Smooth muscle cell (in vitro differentiated cells): ENCODE data around the gene RBFOX1. TPM values are rescaled to one million over a fixed set of nuclear protein-coding genes. Genes with fewer than 3 reads are reported as not detected.

Experiments
- DNase-seq: peaks from one replicate; lab custom pipeline; 2025; ENCODE audit not compliant: unreplicated experiment; lab: John Stamatoyannopoulos, UW
- H2AFZ ChIP-seq: fragments of 200-600 bp; sonication (generic); 2 replicates; pipeline ENCODE4 v1.6.0; 2016; ENCODE audit warnings: antibody characterized with exemption, low read depth, mild to moderate bottlenecking
- H3F3A ChIP-seq: fragments of 200-600 bp; sonication (generic); 2 replicates; pipeline ENCODE4 v1.6.0; 2017; ENCODE audit warnings: antibody characterized with exemption, low read depth
- H3K27ac ChIP-seq: fragments of 200-600 bp; sonication (generic); 2 replicates; pipeline ENCODE4 v1.5.1; 2016; ENCODE audit warnings: low read depth, mild to moderate bottlenecking
- H3K27me3 ChIP-seq: fragments of 200-600 bp; sonication (generic); 2 replicates; pipeline ENCODE4 v1.6.1; 2016; ENCODE audit warnings: low read depth, mild to moderate bottlenecking
- H3K36me3 ChIP-seq: fragments of 200-600 bp; sonication (generic); 2 replicates; pipeline ENCODE4 v1.5.1; 2016; ENCODE audit warnings: low read depth
- H3K4me1 ChIP-seq: fragments of 200-600 bp; sonication (generic); 2 replicates; pipeline ENCODE4 v1.5.1; 2016; ENCODE audit warnings: low read depth
- H3K4me2 ChIP-seq: fragments of 200-600 bp; sonication (generic); 2 replicates; pipeline ENCODE4 v1.6.0; 2016; ENCODE audit warnings: mild to moderate bottlenecking
- H3K4me3 ChIP-seq: fragments of 200-600 bp; sonication (generic); 2 replicates; pipeline ENCODE4 v1.5.1; 2016; ENCODE audit warnings: mild to moderate bottlenecking
- H3K79me2 ChIP-seq: fragments of 200-600 bp; sonication (generic); 2 replicates; pipeline ENCODE4 v1.6.0; 2016; ENCODE audit warnings: low read depth, mild to moderate bottlenecking
- H3K9ac ChIP-seq: fragments of 200-600 bp; sonication (generic); 2 replicates; pipeline ENCODE4 v1.6.0; 2016; ENCODE audit warnings: low read depth
- H3K9me3 ChIP-seq: fragments of 200-600 bp; sonication (generic); replicated peaks from 2 replicates; pipeline ENCODE4 v1.5.1; 2016; ENCODE audit warnings: low read depth
- H4K20me1 ChIP-seq: fragments of 200-600 bp; sonication (generic); 2 replicates; pipeline ENCODE4 v1.6.0; 2016; ENCODE audit warnings: low read depth
- WGBS: methylation state at CpG from one replicate; pipeline ENCODE4 v1.1.7; 2016; ENCODE audit warnings: low lambda C conversion rate; 5-methylcytosine and 5-hydroxymethylcytosine counted together
- polyA plus RNA-seq: library from polyadenylated mRNA; unstranded; fragments of >200 nt; fragmentation: Nextera tagmentation; extraction: Ambion mirVana; gene quantifications from 2 replicates; pipeline ENCODE4 v1.2.1, GENCODE V29; 2016
- total RNA-seq: library from RNA; depleted of rRNA; stranded (reverse); fragments of >200 nt; gene quantifications from 2 replicates; pipeline ENCODE4 v1.2.3, GENCODE V29; 2014
- TF ChIP-seq, protein P1 (sequence below): fragments of 200-600 bp; sonication (generic); IDR thresholded peaks from 2 replicates; pipeline ENCODE4 v1.5.1; 2017; ENCODE audit warnings: borderline replicate concordance, mild to moderate bottlenecking, antibody characterized with exemption; ENCODE audit not compliant: insufficient read depth, poor library complexity, severe bottlenecking

RBFOX1 gene
- total and polyA plus RNA-seq, 2 experiments from 2014 or later: not detected

DNA sequence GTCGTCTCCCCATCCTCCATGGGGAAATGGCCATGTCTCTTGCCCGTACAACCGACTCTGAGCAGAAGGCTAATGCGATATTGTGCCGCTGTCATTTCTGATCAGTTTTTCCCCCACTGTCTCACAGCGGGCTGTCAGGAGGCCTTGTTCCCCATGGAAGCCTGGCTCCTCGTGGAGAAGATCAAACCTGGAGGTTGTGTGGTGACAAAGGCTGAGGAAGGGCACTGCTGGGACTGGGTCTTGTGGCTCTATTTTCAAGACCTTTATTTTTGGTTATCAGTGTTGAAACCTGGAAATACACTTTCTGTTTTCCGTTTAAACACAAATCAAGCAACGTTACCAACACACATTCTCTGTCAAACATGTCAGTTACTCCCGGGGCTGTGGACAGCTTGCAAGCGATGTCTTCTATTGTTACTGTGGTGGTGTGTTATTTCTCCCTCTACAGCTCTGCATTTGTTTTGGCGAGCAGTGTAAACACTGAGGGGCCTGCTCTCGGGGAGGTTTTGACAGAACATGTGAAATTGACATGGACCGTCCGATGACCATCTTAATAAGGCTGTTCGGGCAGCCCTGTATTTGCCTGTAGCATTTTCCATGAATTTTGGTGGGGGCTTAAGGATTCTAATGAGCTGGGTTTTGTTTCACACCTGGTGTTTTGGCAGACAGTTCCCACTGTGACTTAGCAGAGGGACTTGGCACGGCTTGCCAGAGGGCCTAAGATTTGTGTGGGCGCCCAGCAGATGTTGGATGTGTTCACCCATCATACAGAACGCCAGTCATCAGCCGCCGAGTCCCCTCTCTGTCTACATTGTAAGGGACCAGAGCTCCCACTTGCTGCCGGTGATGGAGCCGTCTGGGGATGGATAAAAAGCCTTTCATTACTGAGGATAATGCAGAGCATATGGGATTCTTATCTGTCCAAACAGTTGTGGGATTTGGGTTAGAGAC, 12.5 kb downstream of the RBFOX1 start:
- no peaks in the 10 kb centered on the region for H4K20me1 ChIP-seq
- no peaks in the 10 kb centered on the region for H3K79me2 ChIP-seq
- no peak overlapping the region for H3K27ac ChIP-seq
- H3F3A ChIP-seq: no peaks in the 10 kb centered on the region
- TF ChIP-seq, protein P1, sequence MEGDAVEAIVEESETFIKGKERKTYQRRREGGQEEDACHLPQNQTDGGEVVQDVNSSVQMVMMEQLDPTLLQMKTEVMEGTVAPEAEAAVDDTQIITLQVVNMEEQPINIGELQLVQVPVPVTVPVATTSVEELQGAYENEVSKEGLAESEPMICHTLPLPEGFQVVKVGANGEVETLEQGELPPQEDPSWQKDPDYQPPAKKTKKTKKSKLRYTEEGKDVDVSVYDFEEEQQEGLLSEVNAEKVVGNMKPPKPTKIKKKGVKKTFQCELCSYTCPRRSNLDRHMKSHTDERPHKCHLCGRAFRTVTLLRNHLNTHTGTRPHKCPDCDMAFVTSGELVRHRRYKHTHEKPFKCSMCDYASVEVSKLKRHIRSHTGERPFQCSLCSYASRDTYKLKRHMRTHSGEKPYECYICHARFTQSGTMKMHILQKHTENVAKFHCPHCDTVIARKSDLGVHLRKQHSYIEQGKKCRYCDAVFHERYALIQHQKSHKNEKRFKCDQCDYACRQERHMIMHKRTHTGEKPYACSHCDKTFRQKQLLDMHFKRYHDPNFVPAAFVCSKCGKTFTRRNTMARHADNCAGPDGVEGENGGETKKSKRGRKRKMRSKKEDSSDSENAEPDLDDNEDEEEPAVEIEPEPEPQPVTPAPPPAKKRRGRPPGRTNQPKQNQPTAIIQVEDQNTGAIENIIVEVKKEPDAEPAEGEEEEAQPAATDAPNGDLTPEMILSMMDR: no peak
- no peaks in the 10 kb centered on the region for H3K36me3 ChIP-seq
- no peaks in the 10 kb centered on the region for H3K9me3 ChIP-seq
- no peaks in the 10 kb centered on the region for H3K4me1 ChIP-seq
- WGBS: 80% methylated on average over 23 of the region's 23 CpGs
- no peak overlapping the region for H3K4me2 ChIP-seq
- no peak overlapping the region for H3K9ac ChIP-seq
- no peak overlapping the region for H2AFZ ChIP-seq
- peaks cover 4% of the 10 kb centered on the region for H3K27me3 ChIP-seq
- DNase-seq: no peak
- H3K4me3 ChIP-seq: no peak overlapping the region

DNA sequence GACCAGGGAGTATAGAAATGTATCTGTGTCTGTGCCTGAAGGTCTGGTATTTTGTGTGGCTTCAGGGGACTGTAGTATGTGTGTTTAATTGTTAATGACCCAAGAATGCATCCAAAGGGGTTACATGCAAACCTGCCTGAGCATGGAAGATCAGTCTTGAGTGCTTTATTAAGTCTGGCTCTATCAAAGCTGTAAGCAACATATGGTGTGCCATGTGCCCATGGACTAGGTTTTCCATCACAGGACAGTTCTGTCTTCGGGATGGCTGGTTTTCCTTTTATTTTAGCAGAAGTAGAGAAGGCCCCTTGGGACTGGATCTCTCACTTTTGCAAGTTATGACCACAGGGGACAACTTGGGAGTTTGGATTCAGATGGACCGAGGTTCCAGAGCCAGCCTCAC, 18.2 kb downstream of the RBFOX1 start:
- Histone ChIP-seq H3K79me2 (no peaks in the 10 kb centered on the region), H3K9me3 (no peaks in the 10 kb centered on the region), H3K27me3 (no peaks in the 10 kb centered on the region), H3K4me1 (no peaks in the 10 kb centered on the region), H3K9ac (no peak overlapping the region), H2AFZ (no peak overlapping the region), H3K36me3 (no peaks in the 10 kb centered on the region), H4K20me1 (no peaks in the 10 kb centered on the region), H3K4me2 (no peak overlapping the region), H3F3A (no peaks in the 10 kb centered on the region), H3K27ac (no peak overlapping the region), H3K4me3 (no peak overlapping the region)
- 95% methylated on average over 2 of the region's 2 CpGs for WGBS
- TF ChIP-seq, protein P1: no peak
- no peak for DNase-seq

DNA sequence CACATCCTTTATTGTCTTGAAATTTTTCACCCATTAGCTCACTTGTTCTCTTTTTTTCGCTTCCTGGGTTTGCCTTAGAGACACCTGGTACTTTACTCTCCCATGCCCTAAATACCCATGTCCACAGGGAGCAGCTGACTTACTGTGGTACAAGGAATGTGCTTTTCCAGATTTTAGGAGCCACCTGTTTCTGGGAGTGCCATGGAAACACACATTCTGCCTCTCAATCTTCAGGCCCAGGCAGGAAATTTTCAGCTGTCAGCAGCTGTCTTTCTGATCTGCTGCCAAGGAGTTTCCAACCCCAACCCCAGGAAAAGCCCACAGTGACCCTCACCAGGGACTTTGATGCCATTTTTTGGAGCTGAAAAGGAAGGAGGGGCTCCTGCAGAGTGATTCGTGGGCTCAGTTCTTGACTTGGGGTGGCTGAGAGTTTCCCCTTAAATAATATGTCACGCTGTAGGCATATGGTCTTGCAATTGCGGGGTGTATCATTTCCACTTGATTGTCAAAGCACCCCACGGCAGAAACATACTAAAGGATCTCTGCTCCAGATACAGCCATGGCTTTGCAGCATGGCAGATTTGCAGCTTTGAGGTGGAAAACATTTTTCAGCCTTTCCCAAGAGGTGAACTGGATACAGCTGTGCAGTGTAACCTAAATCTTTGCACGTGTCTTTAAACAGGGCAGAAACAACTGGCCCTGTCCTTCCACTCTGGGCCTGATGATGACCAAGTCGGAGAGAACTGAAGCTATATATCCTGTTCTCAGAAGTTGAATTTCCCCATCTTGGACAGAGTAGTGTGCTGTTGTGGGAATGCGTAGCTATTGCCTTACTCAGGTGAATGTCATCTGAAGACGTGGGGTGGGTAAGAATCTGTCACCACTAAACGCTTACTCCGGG, 19.2 kb downstream of the RBFOX1 start:
- H3K4me2 ChIP-seq: no peak overlapping the region
- H3K27ac ChIP-seq: no peak overlapping the region
- H3K36me3 ChIP-seq: no peaks in the 10 kb centered on the region
- no peak overlapping the region for H3K4me3 ChIP-seq
- no peaks in the 10 kb centered on the region for H3F3A ChIP-seq
- no peak overlapping the region for H2AFZ ChIP-seq
- no peaks in the 10 kb centered on the region for H4K20me1 ChIP-seq
- no peaks in the 10 kb centered on the region for H3K27me3 ChIP-seq
- no peak overlapping the region for H3K9ac ChIP-seq
- no peak for DNase-seq
- TF ChIP-seq, protein P1: no peak
- no peaks in the 10 kb centered on the region for H3K9me3 ChIP-seq
- H3K79me2 ChIP-seq: no peaks in the 10 kb centered on the region
- 88% methylated on average over 11 of the region's 11 CpGs for WGBS
- no peaks in the 10 kb centered on the region for H3K4me1 ChIP-seq
